NCI-H2081 treated with DMSO at 0.1 percent for 48 hours (cell line): ENCODE results near the gene WNT5B.

Source experiments
- DNase-seq: peaks from one replicate; lab custom pipeline; 2025; lab: John Stamatoyannopoulos, UW

The WNT5B gene

DNA sequence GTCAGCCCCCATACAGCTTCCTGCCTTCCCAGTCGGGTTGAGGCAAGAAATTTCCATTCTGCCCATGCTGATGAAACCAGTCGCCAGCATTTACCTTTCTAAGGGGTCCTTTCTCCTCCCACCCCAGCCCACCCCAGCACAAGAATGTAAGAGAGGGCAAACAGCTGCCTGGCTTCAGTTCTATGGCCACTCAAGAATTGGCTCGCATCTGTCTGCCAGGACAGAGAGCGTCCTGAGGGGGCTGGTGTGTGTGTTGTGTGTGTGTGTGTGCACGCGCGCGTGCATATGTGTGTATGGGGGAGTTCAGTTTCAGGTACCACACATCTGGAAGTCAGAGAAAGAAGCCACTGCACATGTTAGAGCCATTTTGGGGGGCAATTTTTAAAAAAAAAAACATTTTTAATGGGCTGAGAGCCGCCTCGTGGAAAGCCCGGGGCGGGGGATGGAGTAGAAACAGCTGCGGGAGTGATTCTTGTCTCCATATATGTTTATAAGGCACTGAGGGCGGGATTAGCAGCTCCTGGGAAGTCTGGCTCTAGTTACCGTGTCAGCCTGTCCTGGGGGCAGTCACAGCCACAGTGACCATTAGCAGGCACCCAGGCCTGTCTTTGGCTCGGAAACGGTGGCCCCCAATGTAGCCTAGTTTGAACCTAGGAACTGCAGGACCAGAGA lies at the start of gene WNT5B:
WNT5B (plus strand) TSS at position 566 of the 672 bp plus-strand sequence. CDS start 2,124 bp downstream, outside the sequence.
- DNase-seq: no peak

DNA sequence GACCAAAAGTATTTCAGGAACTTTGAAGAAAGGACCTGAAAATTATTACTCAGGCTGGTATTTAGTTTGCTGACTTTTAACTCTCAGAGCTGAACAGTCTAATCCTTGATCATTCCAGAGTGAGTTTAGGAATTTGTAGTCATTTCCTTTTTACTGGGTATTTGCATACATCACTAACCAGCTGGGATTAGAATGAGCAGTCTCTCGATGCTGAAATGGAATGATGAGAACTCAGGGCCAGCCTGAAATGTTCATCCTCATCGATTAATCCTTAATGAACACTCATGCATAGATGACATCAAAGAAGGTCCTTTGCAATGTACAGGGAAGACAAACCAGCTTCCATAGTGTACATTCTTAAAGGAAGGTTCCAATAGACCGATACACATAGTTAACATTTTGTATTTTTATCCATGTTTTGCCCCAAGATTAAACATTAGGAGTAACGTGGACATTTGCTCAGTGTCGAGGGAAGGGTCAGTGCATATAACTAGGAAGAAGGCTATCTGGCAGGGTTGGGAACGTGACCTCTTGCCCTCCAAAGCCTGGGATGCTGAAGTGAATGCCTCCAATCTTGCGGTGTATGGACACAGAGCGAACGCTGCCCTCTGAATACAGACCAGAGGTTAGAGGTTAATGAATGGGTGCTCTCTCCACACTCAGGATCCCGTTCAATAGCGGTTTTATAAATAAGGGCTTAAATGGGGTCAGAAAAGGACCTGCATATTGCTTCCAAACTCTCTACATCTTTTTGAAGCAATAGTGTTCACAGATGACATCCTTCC lies 49.2 kb upstream of the WNT5B start:
- DNase-seq: no peak

DNA sequence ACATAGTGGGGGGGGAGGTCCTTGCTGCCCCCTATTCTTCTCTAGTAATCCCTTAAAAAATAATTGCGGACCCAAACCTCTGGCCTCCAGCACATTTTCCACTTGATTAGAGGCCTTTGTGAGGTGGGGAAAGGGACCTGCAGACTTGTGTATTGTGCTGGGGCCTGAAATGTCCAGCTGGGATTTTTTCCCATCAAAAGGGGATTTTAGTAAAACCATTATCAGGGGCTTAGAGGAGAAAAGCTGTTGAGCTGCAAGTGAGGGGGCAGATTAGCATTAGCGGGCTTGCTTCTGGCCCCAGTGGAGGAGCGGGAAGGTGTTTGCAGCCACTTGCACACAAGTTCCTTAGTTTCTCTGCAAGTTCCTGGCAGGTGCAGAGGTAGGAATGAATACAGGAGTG lies 48.5 kb upstream of the WNT5B start:
- DNase-seq: no peak

DNA sequence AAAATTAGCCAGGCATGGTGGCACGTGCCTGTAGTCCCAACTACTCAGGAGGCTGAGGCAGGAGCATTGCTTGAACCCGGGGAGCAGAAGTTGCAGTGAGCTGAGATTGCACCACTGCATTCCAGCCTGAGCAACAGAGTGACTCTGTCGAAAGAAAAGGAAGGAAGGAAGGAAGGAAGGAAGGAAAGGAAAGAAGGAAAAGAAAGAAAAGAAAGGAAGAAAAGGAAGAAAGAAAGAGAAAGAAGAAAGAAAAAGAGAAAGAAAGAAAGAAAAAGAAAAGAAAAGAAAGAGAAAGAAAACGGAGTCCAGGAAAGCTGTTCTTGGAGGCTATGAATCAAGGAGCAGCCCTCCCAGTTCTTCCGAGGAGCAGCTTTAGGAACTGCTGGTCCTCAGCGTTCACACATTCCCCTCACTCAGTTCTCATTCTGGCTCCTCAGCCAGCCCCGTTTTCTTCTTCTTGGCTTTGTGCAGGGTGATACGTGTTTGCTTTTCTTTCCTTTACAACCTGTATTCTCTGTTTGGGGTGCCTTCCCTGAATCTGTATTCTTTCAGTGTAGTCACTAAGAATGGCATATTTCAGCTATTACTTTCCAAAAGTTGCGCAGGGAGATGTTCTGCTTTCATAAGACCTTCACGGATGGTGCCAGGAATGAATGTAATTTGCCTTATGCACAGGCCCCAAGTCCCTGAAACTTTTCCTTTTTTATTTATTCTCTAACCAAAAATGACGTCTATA lies 46.9 kb upstream of the WNT5B start:
- no peak for DNase-seq

DNA sequence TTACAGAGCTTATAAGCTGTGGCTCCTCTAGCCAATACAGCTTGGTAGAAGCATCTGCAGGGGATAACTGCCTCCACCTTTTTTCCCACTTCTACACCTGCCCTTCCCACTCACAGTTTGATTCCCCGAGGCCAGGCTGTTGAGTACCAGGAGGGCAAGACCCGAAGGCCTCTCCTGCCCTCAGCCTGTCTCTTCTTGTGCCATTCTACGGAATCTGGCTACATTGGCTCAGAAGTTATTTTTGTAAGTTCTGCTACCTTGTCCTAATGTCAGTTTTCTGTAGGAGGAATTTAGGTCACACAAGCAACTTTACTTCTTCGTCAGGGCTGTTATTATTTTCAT lies 46.4 kb upstream of the WNT5B start:
- DNase-seq: no peak

DNA sequence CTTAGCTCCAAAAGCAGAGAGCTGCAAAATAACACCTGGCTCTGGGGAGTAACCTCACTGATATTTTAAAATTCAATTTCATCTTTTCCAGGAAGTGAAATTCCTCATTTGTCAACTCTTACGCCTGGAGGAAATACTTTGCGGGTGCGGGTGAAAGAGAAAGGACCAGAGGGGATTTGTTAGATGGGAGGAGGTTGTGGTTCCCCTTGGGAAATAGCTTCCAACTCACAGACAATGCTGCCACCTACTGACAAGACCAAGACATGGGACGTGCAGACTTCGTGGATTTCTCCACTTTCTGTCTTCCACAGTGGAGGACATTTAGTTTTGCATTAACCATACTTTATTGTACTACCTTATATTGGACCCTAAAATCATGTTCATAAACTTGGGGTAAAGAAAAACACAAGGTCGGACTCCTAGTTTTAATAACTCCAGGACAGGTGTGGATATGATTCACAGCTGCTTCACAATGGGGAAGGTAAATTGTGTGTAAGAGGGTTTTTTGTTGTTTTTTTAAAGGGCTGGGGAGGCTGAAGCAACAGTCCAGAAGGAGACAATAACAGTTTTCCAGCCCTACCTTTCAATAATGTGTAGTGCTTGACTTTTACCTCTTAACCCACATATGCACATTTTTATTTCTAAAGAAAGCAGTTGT lies 45.5 kb upstream of the WNT5B start:
- peak; percentile 56 for DNase-seq

DNA sequence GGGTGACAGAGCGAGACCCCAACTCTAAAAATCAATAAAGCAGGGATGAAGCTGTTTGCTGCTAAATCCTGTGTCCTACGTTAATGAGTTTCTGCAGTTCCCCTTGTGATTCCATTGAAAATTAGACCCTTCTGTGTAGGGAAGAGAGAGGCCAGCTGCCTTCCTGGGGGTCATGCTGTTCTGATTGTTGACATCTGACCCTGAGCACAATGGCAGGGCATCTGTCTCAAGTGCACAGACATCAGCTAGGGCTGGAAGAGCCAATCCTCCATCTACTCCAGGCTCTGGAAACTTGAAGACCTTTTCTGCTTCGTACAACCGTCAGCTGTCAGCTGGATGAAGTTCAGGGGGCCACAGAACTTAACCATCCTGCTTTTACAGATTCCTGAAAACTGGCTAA lies 44.7 kb upstream of the WNT5B start:
- no peak for DNase-seq

DNA sequence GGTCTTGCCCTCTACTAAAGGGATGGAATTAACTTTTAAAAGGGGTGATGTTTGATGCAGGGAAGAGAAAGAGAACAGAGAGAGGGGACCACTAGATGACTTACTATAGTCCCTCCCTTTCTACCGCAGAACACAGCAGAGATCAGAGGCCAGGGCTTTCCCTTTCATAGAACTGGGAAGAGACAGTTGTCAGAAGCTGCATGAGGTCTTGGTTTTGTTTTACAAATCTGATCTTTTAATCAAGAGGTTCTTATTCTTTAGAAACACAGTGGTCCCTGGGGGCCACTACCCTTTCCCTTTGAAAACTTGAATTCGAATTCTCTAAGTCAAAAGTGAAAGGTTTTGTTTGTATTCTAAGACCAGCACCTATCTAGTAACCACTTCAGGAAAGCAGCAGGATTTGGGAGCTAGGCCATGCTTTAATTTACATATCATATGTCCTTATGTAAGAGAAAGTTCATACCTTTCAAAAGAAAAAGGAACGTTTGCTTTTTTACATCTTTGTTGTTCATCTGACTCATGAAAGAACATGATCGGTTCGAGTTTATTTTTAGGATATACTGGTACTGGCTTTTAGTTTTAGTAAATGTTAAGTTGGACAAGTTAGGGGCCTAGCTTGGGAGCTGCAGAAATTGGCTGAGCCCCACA lies 41.0 kb upstream of the WNT5B start:
- no peak for DNase-seq

DNA sequence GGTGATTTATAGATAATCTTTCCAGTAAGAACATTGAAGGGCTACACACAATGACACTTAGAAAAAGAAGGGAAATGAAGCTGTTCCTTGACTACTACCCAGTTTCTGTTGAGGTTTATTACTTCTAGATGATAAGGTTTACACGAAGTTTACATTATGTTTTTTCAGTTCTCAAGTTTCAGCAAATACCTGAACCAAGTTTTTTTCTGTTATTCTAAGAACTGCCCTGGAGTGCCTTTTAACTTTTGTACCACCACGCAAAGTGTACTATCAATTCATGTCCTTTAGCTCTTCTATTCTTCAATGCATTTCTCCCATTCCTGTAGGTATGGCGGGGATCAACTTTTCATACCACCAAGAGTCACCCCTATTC lies 40.5 kb upstream of the WNT5B start:
- DNase-seq: no peak

DNA sequence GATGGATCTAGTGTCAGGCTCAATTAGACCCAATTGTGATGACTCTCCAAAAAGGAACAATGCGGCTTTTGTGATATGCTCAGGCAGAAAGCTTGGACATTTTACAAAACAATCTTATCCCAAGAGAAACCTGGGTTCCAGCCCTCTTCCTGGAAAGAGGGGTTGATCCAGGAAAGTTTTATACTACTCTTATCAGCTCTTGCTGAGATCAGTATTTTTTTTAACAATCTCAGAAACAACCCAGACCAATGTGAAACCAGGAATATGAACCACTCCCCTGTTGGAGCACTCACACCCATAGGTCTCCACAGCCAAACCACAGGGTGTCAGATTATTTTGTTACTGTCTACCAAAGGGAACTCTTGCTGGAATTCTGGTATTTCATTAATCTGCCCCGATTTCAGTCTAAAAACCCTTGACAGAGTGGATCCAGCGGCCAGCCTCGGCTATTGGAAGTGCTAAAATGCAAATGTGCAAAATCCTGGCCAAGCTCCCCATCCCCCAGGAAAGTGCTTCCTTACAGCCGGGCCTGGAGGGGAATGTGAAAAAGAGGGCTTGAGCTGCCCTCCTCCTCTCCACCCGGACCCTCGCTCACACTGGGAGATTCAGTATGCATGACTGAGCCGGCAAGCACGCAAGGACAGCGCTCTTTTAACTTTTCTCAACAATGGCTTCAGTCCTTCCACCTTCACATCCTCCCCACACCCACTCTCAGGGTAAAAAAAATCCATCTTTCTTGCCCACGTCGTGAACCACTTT lies 38.6 kb upstream of the WNT5B start:
- no peak for DNase-seq

DNA sequence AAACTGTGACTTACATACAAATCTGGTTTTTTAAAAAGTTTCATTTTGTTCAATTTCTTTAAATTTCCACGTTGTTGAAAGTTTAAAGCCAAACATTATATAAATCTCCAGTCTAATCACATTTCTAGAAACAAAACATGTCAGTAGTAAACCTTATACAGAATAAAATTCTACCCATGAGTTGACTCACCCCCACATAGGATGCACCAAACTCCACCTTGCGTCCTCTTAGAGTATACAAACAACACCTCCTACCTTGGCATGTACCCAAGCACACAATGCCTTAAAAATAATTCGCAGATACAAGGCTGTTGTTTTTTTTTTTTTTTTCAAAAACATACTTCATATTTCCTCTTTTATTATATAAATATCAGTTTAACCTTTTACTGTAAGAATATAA lies 38.0 kb upstream of the WNT5B start:
- no peak for DNase-seq

DNA sequence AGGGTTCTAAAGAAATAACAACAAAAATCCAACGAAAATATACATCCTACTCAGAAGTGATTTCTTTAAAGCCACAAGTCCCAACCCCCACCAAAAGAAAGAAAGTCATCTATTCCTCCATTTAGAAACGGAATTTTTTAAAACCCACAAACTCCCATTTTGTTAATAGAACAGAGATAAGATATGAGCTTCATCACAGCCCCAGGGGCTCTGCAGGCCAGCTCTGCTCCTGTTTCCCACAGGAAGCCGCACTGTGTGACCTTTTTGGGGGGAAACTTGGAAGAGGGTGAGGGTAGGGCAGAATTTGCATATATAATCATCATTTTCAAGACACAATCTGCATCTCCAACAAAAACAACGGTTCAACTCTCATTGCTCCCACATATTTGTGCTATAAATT lies 37.5 kb upstream of the WNT5B start:
- DNase-seq: no peak

DNA sequence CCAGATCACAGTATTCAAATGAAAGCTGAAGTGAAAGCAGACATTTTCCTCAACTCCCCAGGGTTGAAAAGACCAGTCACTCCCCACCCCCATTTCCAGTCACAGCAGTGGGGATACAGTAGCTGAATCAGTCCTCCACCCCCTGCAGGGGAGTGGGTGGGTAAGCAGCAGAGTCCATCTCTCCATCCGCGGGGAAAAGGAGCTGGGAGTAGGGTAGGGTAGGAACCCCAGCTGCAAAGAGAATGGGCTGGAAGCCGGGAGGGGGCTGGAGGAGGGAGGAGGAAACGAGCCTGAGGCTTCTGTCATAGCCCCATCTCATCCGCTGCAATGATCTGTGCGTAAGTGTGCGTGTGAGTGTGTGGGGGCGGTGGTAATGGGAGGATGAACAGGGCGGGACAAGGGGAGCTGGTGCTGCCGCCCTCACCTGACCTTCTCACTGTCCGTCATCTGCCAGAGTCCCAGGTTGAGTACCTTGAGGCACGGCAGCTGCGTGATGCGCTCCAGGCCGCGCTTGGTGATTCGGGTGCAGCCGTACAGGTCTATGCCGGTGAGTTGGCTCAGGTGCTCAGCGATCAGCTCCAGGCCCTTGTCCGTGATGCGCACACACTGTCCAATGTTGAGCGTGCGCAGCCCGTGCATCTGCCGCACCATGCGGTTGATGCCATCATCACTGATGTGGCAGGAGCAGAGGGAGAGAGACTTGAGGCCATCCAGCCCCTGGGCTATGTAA lies 36.4 kb upstream of the WNT5B start:
- no peak for DNase-seq

DNA sequence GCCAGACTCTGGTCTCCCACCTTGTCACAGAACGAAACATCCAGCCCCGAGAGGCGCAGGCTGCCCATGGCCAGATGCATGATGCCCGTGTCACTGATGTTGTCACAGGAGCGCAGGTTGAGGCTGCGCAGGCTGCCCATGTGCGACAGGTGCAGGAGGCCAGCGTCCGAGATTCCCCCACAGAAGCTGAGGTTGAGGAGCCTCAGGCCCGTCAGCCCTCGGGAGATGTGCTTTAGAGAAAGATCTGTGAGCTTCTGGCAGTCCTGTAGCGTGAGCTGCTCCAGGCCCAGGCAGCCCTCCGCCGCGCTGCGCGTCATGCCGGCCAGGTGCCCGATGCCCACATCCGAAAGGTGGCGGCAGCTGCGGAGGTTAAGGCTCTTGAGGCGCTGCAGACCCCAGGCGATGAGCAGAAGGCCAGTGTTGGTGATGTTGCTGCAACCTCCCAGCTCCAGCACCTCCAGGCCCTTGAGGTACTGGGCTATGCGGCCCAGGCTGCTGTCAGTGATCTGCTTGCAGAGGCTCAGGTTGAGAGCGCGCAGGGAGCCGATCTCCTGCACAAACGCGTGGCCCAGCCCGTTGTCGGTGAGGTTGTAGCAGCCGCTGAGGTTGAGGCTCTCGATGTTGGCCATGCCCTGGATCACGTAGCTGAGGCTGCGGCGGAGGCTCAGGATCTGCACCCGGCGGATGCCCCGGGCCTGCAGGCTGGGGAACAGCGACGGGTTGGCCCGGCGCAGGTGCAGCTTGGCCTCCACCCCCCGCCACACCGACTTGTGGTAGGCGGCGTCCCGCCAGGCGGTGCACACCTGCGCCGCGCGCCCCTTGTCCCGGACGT lies 35.6 kb upstream of the WNT5B start:
- DNase-seq: no peak

DNA sequence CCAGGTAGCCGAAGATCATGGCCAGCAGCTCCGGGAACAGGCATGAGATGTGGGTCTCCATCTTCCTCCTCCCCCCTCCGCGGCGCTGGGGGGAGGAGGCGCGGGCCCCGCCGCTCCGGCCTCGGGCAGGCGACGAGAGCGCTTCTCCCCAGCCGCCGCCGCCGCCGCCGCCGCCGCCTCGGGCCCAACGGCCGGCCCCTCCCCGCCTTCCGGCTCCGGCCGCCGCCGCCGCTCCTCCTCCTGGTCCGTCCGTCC lies 35.1 kb upstream of the WNT5B start:
- no peak for DNase-seq

DNA sequence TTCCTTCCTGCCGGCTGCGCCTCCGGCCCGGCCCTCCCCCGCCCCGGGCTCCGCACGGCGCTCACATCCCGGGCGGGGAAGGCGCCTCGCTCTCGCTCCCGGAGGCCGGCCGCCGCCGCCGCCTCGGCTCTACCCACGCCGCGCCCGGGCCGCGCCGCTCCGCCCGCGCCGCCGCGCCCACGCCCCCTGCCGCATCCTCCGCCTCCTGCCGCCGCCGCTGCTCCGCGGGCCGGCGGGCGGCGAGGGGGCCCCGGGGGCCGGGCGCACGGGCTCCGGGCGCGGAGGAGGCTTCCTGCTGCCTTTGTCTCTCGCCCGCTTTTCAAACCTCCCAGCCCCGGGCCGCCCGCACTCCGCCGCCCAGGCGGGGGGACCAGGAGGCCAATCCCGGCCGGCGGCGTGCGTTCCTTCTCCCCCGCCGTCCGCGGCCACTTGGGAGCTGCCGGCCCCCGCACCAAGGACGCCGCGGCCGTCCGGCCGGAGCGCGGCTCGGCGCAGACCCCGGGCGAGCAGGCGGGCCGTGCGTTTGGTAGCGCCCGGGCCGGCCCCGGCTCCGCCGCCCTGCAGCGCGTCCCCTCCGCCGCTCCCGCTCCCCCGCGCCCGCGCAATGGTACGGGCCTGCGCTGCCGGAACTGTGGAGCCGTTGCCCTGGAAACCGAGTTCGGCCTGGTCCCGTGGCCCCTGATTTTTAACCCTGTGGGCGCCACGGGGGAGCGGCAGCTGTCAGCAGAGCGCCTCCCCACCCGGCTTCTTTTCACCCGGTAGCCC lies 34.6 kb upstream of the WNT5B start, which contains the start of gene FBXL14:
FBXL14 (minus strand) TSS at position 321 of the 765 bp plus-strand sequence. CDS start 515 bp downstream, outside the sequence.
- peak; percentile 41 for DNase-seq

DNA sequence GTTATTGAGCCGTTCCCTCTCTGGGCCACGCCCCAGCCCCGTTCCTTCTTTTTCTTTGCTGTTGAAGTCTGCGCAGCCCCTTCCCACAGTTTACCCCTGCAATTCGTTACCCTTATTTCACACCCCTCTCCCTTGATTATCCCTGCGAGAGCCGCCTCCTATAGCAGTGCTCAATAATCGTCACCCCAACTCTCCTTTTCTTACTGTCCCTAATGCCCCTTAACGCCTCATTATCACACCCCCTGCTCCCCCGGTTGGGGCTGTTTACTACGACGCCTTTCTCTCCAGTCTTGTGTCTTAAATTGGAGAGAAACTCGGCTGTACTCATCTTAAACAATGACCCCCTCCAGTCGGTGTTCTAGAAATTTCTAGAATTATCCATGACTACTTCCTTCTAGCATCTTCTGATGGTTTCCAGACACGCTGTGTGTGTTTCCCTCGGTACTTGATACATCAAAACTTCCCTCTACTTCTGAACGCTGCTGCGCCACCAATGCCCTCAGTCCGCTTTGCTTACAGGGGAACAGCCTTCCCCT lies 33.9 kb upstream of the WNT5B start:
- DNase-seq: no peak

DNA sequence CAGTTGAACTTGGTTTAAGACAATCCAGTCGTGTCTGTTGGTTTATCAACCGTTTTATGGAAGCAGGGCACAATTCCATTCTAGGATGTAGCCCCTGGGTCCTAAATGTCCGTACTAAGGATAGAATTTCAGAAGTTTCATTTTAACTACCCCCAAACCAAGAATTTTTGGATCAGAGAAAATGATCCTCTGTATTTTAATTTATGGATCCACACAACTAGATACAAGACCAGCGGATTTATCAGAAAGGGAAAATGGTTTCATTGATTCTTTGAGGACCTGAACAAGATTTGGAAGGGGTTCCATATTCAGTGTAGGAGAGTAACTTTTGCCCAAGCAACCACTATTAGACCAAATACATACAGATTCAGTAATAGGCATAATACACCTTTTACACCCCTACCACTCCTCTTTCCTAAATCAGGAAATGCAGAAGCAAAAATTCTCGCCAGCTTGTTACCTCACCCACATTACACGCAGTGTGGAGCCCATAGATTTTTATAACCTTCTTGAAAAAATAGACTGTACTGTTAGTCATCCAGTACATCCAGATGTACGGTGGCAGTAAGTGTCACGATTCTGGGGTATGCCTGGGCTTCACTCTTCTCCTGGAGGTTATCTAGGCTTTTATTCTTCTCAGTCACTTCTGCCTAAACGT lies 33.2 kb upstream of the WNT5B start:
- DNase-seq: no peak
